MM.1S (cell line): ENCODE measurements around the gene SCFD2.

Source experiments
- CTCF ChIP-seq: fragments of 300-600 bp; sonication (generic); IDR thresholded peaks from 2 replicates; pipeline ENCODE4 v1.5.1; 2016; ENCODE audit warnings: antibody characterized with exemption, low read length, mixed read lengths
- EZH2 ChIP-seq: fragments of 300-600 bp; sonication (generic); optimal IDR thresholded peaks from 2 replicates; pipeline ENCODE3; 2017; ENCODE audit warnings: low read depth, mild to moderate bottlenecking, antibody characterized with exemption, low read length, mixed read lengths

GRCh38 chr4:53037892-53038291 is 328.0 kb downstream of the SCFD2 start:
- TF ChIP-seq CTCF (no peak), EZH2 (no peak)
